Measurements from ENCODE around the gene PLPPR5.

DNA sequence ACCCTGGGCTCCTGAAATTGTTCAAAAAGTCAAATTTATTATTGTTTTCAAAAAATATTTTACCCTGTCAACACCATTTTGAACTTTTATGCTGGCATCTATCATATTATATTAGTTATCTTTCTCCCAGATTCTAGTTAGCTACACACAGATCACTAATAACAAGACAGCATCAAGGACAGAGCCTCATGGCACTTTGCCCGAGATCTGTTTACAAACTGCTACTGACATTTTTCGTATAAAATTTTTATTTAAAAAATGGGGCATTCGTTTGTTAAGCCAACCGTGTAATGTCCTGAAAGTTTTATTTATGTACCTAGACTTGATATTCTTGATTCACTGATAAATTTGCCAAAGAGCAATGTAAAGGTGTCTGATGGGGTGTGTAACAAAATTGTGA is 78.1 kb downstream of the PLPPR5 start:
- TF ChIP-seq YY1 (IDR thresholded peaks at IDR 0.05; ENCODE audit: insufficient read depth, insufficient read length) (no peak), ZNF274 (IDR thresholded peaks at IDR 0.05; ENCODE audit: low read depth, low read length) (no peak), SUZ12 (IDR thresholded peaks at IDR 0.05; ENCODE audit: extremely low read depth, insufficient read depth, insufficient read length) (no peak)
